Spleen (tissue), 7 donors: Measurements from ENCODE around the gene SH3RF1.

Experiments
- CTCF ChIP-seq, 11 experiments: fragments of 200-600 bp in 7 of 11; fragments of 450-650 bp in 4 of 11; sonication (generic) in 4 of 11; IDR thresholded peaks in 8 of 11; conservative IDR thresholded peaks in 3 of 11; 1 replicate in 7 of 11; 2 replicates in 4 of 11; pipeline versions ENCODE4 v1.4.0 to v1.8.0; 2016 to 2021; ENCODE audit warnings: antibody characterized with exemption in 11 of 11, inconsistent platforms in 4 of 11, mild to moderate bottlenecking in 1 of 11
- POLR2A ChIP-seq, 3 donors: fragments of 450-650 bp; IDR thresholded peaks; one replicate each; pipeline ENCODE4 v1.5.1; 2017; ENCODE audit warnings: antibody characterized with exemption in 3 of 3, mild to moderate bottlenecking in 1 of 3
- donor health status: DM: no; HTN: no; CAD: no; lungs with moderate emphysema.
- donor health status: DM: no; HTN: no; CAD: no.
- donor health status: DM: no; HTN: no; CAD: no.

GRCh38 chr4:169048868-169049414 is 221.8 kb downstream of the SH3RF1 start:
- TF ChIP-seq CTCF (IDR thresholded peaks at IDR 0.05 in 8 of 11, conservative IDR thresholded peaks at IDR 0.05 in 3 of 11): no peak
- no peak for TF ChIP-seq POLR2A (IDR thresholded peaks at IDR 0.05)
